T47D (cell line): Measurements from ENCODE around the gene ADH5.
"Not testable (repeated sequence)": the region's sequence is repeated elsewhere in the genome, so short reads cannot be mapped to it uniquely, and the experiment has no call there.

ENCODE experiments used
- DNase-seq, 2 experiments: peaks; one replicate each; pipeline versions ENCODE4 v3.0.0 to v3.0.0-alpha.2; 2011 to 2012; ENCODE audit warnings: low read depth in 1 of 2, low spot score in 1 of 2
- JUND ChIP-seq: IDR thresholded peaks from 2 replicates; pipeline ENCODE4 v1.6.1; 2012; ENCODE audit warnings: low read depth
- in situ Hi-C: cut with HindIII; loops from 2 replicates; pipeline ENCODE4 v1.10.0; 2016; ENCODE audit warnings: low sequenced_read_pairs, low pct_unique_long_range_greater_than_20kb

The ADH5 gene

GRCh38 chr4:99103166-99103565, 14.6 kb upstream of the ADH5 start:
- DNase-seq: no peak
- no peak for TF ChIP-seq JUND
- in situ Hi-C loops: no loop called here

- TF ChIP-seq JUND: no peak
- no peak for DNase-seq
- in situ Hi-C loops: no loop called here
Measured at GRCh38 chr4:99102634-99103033, 14.0 kb upstream of the ADH5 start.

- no peak for TF ChIP-seq JUND
- DNase-seq: no peak
- in situ Hi-C loops: no loop called here
Measured at GRCh38 chr4:99100876-99101275, 12.3 kb upstream of the ADH5 start.

- in situ Hi-C loops, DNase-seq: not testable (repeated sequence)
Measured at GRCh38 chr4:99099814-99100213, 11.2 kb upstream of the ADH5 start.

- in situ Hi-C loops: no loop called here
- DNase-seq: peak in 1 of 2 experiments; percentile 28
- no peak for TF ChIP-seq JUND
Measured at GRCh38 chr4:99099311-99099710, 10.7 kb upstream of the ADH5 start.

GRCh38 chr4:99091841-99092240, 3.3 kb upstream of the ADH5 start:
- DNase-seq, in situ Hi-C loops: not testable (repeated sequence)

GRCh38 chr4:99091216-99091575, 2.6 kb upstream of the ADH5 start:
- in situ Hi-C loops: no loop called here
- no peak for DNase-seq

GRCh38 chr4:99090481-99091215, 2.1 kb upstream of the ADH5 start:
- DNase-seq: no peak
- no peak for TF ChIP-seq JUND
- in situ Hi-C loops: no loop called here

More at GRCh38 chr4:99091216-99091575, 2.6 kb upstream of the ADH5 start:
- TF ChIP-seq JUND: no peak

GRCh38 chr4:99088023-99088449, 552 bp downstream of the ADH5 start:
- peak; percentile 53 to 63 for DNase-seq
- TF ChIP-seq JUND: no peak
- in situ Hi-C loops: no loop called here

- TF ChIP-seq JUND: no peak
- in situ Hi-C loops: no loop called here
Measured at GRCh38 chr4:99084595-99084994, 4.0 kb downstream of the ADH5 start.

GRCh38 chr4:99082192-99082591, 6.4 kb downstream of the ADH5 start:
- DNase-seq: no peak
- no peak for TF ChIP-seq JUND
- in situ Hi-C loops: no loop called here

More at GRCh38 chr4:99084595-99084994, 4.0 kb downstream of the ADH5 start:
- DNase-seq: no peak

GRCh38 chr4:99080869-99081268, 7.7 kb downstream of the ADH5 start:
- DNase-seq, in situ Hi-C loops: not testable (repeated sequence)

- TF ChIP-seq JUND: no peak
- DNase-seq: no peak
- in situ Hi-C loops: no loop called here
Measured at GRCh38 chr4:99079625-99080295, 8.8 kb downstream of the ADH5 start.
